Stimulated activated CD4-positive, alpha-beta T cell treated with anti-CD3 and anti-CD28 coated beads, Interleukin-2, amount 100 ng/mL, for 4 hours (primary cell): ENCODE data around the gene RANGRF.

ENCODE experiments used
- DNase-seq: peaks from one replicate; pipeline ENCODE4 v3.0.0-alpha.2; 2020; ENCODE audit warnings: low read depth

RANGRF gene

DNA sequence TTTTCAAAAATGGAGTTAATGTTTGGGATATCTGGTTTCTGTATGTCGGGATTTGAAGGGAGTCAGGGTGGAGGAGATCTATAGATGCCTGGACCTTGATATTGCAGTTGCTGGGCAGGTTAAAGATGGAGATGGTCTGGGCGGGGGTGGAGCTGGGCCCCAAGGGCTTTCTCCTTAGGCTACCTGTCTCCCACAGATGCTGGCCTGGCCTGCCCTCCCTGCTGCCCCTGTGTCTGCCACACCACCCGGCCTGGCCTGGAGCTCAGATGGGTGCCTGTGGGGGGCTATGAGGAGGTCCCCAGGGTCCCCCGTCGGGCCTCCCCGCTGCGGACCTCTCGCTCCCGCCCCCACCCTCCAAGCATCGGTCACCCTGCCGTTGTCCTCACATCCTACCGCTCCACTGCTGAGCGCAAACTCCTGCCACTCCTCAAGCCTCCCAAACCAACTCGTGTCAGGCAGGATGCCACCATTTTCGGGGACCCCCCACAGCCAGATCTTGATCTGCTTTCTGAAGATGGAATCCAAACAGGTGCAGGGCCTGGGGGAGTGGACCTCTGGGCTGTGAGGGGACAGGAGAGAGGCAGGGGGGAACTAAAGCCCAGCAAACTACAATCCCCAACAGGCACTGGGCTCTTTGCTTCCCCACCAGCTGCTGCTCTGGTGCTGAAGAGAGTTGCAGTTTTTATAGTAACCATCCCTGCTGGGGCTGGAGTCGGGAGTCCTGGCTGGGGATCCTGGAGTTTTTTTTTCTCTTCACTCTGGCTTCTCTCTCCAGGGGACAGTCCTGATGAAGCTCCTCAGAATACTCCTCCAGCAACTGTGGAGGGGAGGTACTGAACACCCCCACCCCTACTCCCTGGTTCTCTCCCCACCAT is 24.5 kb downstream of the RANGRF start:
- DNase-seq, result no peak

DNA sequence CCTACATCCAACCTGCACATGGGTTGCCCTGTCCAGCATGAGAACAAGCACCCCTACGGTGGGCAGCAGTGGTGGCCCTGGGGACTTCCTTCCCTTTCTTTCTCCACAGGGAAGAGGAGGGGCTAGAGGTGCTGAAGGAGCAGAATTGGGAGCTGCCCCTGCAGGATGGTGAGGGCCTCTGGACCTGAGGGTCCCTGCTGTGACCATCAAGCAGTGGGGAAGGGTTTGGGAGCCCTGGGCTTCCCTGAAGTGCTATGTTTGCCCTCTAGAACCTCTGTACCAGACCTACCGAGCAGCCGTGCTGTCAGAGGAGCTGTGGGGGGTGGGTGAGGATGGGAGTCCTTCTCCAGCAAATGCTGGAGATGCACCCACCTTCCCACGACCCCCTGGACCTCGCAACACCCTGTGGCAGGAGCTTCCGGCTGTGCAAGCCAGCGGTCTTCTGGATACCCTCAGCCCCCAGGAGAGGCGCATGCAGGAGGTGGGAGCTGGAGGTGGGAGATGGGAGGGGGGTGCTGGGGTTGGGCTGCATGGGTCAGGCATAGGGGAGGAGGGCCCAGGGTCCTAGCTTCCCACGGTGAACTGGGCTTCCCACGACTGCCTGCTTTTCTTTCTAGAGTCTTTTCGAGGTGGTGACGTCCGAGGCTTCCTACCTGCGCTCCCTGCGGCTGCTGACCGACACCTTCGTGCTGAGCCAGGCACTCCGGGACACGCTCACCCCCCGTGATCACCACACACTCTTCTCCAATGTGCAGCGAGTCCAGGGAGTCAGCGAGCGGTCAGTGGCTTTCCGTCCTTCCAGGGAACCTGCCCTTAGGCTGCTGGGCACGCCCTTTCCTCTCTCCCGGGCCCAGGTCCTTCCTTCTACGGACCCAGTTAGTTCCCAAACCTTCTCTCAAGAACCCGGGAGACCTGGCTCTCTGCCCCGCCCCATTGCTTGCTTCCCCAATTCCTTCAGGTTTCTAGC is 26.6 kb downstream of the RANGRF start:
- no peak for DNase-seq

DNA sequence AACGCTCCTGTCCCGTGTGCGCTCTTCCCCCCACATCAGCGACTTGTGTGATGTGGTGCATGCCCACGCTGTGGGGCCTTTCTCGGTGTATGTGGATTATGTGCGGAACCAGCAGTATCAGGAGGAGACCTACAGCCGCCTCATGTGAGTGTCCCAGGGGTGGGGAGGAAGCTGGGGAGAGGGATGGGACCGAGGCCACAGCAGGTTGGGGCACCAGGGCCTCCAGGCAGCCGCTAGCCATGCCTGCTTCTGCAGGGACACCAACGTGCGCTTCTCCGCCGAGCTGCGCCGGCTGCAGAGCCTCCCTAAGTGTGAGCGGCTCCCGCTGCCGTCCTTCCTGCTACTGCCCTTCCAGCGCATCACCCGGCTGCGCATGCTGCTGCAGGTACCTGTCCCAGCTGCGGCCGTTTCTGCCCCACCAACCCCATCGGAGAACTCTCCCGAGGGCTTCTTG is 27.3 kb downstream of the RANGRF start:
- no peak for DNase-seq

DNA sequence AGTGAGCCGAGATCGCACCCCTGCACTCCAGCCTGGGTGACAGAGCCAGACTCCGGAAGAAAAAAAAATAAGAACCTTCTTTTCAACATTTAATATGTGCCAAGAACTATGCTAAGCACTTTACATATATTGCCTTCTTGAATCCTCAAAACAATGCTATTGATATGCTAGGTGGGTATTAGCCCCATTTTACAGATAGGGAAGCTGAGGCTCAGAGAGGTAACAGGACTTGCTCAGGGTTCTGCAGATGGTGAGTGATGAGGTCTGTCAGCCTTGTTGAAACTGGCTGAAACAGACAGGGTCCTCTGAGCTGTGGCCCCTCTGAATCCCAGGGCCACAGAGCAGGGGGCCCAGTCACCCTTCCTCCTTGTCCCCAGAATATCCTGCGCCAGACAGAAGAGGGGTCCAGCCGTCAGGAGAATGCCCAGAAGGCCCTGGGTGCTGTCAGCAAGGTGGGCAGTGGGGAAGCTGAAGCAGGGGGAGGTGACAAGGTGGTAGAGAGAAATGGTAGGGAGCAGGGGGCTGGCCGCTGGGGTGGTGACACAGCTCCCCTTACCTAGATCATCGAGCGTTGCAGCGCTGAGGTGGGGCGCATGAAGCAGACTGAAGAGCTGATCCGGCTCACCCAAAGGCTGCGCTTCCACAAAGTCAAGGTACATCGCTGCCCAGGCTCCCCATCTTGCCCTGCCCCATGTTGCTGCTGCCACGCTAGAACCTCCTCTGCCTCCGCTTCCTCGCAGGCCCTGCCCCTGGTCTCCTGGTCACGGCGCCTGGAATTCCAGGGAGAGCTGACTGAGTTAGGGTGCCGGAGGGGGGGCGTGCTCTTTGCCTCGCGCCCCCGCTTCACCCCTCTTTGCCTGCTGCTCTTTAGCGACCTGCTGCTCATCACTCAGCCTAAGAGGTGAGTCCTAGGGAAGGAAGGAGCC is 29.8 kb downstream of the RANGRF start:
- DNase-seq, result no peak

DNA sequence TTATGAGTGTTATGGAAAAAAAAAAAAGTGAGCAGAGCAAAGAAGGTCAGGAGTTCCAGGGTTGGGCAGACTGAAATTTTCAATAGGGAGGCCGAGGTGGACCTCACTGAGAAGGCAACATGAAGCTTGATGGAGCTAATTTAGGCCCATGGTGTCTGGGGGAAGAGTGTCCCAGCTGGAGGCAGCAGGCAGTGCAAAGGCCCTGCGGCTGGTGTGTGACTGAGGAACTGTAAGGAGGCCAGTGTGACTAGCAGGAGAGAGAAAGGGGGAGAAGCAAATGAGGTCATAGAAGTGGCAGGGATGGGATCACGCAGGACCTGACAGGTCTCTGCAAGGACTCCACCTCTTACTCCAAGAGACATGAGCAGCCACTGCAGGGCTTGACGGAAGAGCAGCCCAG is 31.8 kb downstream of the RANGRF start:
- no peak for DNase-seq

DNA sequence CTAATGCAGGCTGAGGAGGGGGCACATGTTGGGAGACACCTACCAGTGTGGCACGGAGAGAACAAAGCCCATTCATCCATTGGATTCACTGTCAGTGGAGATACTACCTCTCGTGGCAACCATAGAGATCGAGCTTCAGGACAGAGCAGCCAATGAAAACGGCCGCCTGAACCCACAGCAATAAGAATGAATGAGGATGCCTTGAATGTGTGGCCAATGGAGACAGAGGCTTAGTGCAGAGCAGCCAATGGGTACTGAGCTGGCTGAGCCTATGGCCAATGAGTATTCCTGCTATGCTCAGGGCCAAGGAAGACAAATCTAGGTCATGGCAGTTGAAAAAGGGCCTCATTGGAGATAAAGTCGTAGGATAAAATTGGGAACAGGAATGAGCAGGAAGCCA is 32.5 kb downstream of the RANGRF start:
- no peak for DNase-seq

DNA sequence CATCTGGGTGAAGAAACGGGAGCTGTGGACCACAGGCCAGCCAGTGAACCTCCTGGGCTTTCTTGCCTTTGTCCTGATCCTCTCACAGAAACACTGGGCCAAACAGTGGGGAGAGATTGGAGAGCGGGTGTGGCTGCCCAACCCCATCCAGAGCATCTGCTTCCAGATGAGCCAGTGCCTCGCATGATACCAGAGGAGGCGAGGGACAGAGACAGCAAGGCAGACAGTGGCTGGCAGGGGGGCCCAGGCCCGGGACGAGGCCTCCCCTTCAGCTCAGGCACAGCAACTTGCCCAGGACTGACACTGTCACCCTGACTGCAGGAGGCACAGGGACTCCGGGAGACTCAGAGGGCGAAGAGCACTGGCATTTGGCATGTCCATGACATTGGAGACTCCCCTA is 33.6 kb downstream of the RANGRF start:
- DNase-seq, result no peak

DNA sequence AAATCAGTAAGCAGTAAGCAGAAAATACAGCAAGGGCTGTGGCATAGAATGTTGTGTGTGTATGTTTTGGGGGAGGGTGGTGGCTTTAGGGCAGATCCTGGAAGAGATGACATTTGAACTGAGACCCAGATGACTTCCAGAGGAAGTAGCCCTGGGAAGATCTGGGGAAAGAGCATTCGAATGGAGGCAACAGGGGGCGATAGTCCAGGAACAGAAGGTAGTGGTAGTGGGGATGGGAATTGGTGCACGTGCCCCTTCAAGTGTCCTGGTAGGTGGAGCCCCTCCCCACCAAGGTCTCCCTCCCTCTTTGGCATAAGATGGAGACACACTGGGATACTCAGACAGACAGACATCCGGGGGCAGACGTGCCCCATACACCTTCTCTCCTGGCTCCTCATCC is 35.7 kb downstream of the RANGRF start:
- DNase-seq, result no peak

DNA sequence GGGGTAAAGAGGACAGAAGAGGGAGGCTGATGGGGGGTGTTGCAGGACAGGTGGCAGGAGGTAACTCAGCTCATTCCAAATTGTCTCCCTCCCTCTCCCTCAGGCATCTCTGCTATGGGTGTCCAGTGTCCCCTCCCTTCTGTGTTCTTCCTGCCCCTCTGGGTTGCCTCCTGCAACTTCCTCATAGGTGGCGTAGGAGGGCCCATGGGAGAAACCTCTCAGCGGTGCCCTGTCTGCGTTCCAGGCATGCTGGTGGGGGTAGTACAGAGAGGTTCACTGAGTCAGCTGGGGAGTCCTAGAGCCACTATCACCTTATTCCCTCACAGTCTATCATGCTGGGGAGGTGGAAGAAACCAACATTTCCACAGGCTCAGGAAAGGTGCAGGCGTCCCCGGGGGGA is 36.5 kb downstream of the RANGRF start:
- no peak for DNase-seq

DNA sequence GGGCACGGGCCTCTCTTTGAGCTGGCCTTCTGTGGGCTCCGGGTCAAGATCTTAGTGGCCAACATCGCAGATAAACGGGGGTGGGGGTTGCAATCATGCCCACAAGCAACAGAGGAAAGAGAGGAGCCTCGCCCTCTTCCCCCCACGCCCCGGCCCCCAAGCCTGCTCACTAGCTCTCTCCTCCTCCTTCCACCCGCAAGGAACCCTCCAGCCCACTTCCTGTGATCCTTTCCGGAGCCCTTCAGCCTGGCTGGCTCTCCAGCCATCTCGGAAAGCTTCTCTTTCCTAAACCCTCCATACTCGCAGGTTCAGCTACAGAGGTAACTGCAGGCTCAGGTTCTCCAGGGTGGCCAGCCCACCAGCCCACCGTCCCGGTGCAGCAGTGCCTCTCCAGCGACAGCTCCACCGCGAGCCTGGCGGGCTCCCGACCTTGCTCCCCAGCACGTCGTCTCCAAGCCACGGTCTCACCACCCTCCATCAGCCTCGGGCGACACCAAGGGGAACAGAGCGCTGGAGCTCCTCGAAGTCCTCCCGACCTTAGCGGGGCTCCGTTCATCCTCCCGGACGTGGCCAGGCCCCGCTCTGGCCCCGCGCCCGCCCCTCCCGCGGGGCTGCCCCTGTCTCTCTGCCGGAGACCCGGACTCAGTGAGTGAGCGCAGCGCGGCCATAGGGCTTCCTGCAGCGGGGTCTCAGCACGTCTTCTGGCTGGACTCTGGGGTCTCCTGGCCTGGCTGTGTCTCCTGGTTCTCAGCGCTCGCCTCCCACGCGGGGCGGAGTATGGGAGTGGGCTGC is 38.2 kb downstream of the RANGRF start:
- no peak for DNase-seq

DNA sequence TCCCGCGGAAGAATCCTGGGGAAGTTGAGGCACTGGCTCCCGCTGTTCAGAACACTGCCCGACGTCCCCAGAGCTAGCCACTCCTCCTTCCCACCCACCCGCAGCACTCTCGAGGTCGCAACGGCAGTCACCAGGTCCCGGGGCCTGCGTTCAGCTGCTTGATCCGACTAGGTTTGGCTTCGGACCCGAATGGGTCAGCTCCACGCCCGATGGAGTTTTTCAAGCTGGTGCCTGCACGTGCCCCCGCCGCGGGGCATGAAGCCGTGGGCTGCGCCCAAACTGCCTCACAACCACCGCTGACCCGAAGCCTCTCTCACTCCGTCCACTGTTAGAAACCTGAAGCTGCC is 38.8 kb downstream of the RANGRF start:
- no peak for DNase-seq

DNA sequence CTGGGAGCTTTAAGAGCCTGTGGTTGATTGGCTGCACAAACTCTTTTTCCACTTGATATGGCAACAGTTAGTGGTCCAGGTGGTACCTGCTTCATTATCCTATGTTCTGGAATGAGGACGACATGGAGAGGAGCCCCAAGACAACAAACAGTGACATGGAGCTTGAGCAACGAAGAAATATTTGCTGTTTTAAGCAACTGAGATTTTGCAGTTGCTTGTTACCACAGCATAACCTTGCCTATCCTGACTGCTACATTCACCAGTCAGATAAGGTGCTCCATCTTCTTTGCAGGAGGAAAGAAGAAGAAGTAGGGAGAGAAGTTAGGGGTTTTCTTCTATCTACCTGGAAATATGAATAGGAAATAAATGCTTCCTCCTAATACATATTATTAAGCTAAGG is 43.7 kb downstream of the RANGRF start:
- DNase-seq, result no peak

DNA sequence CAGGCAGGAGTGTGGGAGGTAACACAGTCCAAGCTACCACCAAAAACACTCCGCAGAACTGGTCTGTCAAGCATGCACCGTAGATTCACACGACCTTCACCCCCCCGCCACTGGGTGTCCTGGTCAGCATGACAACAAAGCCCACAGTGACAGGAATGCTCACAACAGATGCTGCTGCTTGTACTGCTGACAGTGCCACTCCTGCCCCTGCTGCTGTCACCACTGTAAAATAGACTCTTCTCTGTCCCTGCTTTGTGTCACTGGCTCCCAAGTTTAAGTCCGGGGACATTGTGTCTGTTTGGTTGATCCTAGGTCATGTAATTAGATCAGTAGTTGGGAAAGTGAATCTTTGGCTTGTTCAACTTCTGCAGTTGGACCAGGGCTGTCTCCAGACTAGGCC is 44.2 kb downstream of the RANGRF start:
- no peak for DNase-seq

DNA sequence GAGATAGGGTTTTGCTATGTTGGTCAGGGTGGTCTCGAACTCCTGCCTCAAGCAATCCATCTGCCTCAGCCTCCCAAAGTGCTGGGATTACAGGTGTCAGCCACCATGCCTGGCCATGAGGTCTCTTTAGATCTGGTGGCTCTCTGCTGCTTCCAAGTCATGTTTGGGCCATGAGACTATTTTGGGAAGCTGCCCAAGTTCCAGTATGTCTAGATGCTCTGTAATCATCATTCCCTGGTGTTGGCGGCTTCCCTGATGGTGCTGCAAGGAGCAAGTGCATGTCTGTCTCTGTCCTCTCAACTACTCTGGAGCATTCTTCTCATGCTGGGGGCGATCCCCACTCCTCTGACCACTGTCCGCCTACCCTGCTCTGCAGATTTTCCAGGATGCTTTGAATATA is 44.8 kb downstream of the RANGRF start:
- no peak for DNase-seq

DNA sequence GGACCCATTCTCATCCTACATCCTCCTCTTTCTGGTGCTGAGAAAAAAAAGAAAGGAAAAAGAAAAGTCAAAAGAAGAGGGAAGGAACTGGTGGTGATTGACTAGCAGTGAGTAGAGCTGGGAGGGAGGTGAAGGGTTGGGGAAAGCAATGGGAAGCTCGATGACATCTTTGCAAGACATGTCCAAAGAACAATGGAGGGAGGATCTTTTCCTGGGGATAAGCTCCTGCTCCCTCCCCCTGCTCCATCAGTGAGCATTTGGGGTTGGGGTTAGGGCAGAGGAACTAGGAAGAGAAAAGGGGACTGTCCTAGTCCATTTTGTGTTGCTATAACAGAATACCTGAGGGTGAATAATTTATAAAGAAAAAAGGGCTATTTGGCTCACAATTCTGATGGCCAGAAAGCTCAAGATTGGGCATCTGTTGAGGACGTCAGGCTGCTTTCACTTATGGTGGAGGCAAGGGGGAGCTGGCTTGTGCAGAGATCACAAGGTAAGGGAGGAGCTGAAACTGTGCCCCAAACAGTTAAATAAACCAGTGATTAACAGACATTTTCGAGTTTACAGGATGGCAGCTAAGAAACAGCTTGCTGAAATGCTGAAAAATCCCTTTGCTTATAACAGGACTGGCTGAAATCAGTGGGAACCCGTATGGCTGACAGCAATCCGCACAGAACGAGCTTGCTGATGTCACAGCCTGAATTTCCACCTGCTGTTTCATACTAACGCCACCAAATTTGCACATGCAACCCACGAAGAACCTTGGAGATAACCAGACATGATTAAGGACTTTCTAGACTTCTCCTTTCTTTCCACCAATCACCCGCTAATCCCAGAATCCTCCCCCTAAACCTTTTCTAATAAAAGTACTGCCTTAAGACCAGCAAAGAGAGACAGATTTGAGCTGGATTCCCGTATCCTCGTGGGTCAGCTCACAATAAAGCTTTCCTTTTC is 49.6 kb downstream of the RANGRF start:
- DNase-seq, result no peak

DNA sequence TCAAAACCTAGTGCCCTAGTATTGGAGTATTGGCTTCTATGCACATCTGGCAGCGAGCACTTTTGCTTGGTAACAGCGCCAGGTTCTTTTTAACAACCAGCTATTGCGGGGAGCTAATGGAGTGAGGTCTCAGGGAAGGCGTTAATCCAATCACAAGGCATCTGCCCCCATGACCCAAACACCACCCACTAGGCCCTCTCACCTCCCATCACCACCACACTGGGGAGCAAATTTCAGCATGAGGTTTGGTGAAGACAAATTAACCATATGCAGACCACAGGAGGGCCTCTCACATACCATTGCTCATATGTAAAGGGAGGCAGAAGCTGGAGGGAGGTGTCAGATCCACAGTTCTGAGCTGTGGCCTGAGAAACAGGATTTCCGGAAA is 50.3 kb downstream of the RANGRF start:
- DNase-seq, result no peak

DNA sequence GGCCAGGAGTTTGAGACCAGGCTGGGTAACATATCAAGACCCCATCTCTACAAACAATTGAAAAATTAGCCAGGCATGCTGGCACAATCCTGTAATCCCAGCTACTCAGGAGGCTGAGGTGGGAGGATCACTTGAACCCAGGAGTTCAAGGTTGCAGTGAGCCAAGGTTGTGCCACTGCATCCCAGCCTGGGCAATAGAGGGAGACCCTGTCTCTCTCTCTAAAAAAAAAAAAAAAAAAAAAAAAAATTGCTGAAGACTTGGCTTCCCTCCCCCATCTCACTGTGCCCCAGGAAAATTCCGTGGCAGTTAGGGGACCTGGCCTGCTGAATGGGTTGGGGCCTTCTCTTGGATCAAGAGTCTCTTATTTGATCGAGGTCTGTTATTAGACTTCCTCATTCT is 51.1 kb downstream of the RANGRF start, which contains the start of gene ODF4:
Gene ODF4 (plus strand): TSS at position 301 of the 400 bp plus-strand sequence. CDS start 212 bp downstream, outside the sequence.
- DNase-seq, result no peak
